Hair follicular keratinocyte (primary cell): ENCODE measurements around the gene MS4A2. TPM values are rescaled to one million over a fixed set of nuclear protein-coding genes. Genes with fewer than 3 reads are reported as not detected.

Experiments
- total RNA-seq: library from RNA; depleted of rRNA; stranded (reverse); fragments of >200 nt; gene quantifications from 2 replicates; pipeline ENCODE4 v1.2.3, GENCODE V29; 2015

The MS4A2 gene
- not detected in 2 replicates for total RNA-seq

GRCh38 chr11:60088364-60088763 is at the start of gene MS4A2:
Gene MS4A2, plus strand, starts transcription at chr11:60088664. Its CDS starts 102 bp downstream, at chr11:60088766.

DNA sequence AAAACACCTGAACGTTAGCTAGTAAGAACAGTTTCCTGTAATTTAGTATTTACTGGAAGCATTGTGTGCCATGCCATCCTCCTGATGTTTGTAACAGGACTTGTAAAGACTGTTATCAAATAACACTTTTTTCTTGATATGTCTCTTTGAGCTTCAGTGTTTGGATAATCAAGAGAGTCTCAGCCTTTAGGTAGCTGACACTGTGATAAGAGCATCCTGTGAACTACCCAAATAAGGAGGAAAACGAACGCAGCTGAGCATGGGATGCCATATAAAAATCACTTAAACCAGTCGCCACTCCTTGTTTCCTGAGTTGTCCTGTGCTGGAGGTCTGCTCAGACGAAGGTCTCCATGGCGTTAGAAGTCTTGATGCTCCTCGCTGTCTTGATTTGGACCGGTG is 48.4 kb upstream of the MS4A2 start, which contains the start of gene OOSP2:
Gene OOSP2 (plus strand): TSS at position 301 of the 400 bp plus-strand sequence. CDS start 51 bp downstream, at position 352.

GRCh38 chr11:60056349-60056969 is 32.0 kb upstream of the MS4A2 start, which contains the start of gene MS4A3:
Gene MS4A3, plus strand, starts transcription at chr11:60056665. Its CDS starts 4,496 bp downstream, at chr11:60061161.

Other genes starting within 250 kb of the MS4A2 start
- not detected in 2 replicates for gene CBLIF, start 243.2 kb upstream of the MS4A2 start, total RNA-seq
- 0.08 and 0.68 TPM in 2 replicates for gene TCN1, start 222.2 kb upstream of the MS4A2 start, total RNA-seq
- not detected in 2 replicates for gene OOSP3, start 209.9 kb upstream of the MS4A2 start, total RNA-seq
- gene OOSP1, start 150.2 kb upstream of the MS4A2 start, total RNA-seq, result not detected in 2 replicates
- gene OOSP4A, start 124.6 kb upstream of the MS4A2 start, total RNA-seq, result not detected in 2 replicates
- gene OOSP4B, start 71.5 kb upstream of the MS4A2 start, total RNA-seq, result not detected in 2 replicates
- gene OOSP2, start 48.3 kb upstream of the MS4A2 start, total RNA-seq, result not detected in 2 replicates
- gene MS4A3, start 32.0 kb upstream of the MS4A2 start, total RNA-seq, result not detected in 2 replicates
- not detected in 2 replicates for gene MS4A6A, start 94.4 kb downstream of the MS4A2 start, total RNA-seq
- gene MS4A4E, start 154.5 kb downstream of the MS4A2 start, total RNA-seq, result not detected in 2 replicates
- gene MS4A4A, start 192.0 kb downstream of the MS4A2 start, total RNA-seq, result not detected in 2 replicates
- not detected in 2 replicates for gene MS4A6E, start 238.6 kb downstream of the MS4A2 start, total RNA-seq